Memory B cell (primary cell): Measurements from ENCODE around the gene GPC4.
"Not testable (repeated sequence)": the region's sequence is repeated elsewhere in the genome, so short reads cannot be mapped to it uniquely, and the experiment has no call there.

Experiments used
- ATAC-seq: fragments of 150-1000 bp; cut with Tn5 transposase; 2 replicates; pipeline ENCODE4 v1.10.0; 2021; ENCODE audit warnings: low read depth, mild to moderate bottlenecking, moderate library complexity
- DNase-seq, 2 donors: peaks; one replicate each; pipeline ENCODE4 v3.0.0; 2022; ENCODE audit warnings: low spot score in 2 of 2
- H3K27ac Mint-ChIP-seq: one replicate; pipeline ENCODE4 v1.8.0; 2022; ENCODE audit warnings: mild to moderate bottlenecking, moderate library complexity, mixed read lengths
- H3K27me3 Mint-ChIP-seq: one replicate; pipeline ENCODE4 v1.8.0; 2022; ENCODE audit warnings: mixed read lengths
- H3K36me3 Mint-ChIP-seq: one replicate; pipeline ENCODE4 v1.8.0; 2022; ENCODE audit warnings: mild to moderate bottlenecking, mixed read lengths
- H3K4me1 Mint-ChIP-seq: one replicate; pipeline ENCODE4 v1.8.0; 2022; ENCODE audit warnings: mixed read lengths
- H3K4me3 Mint-ChIP-seq: one replicate; pipeline ENCODE4 v1.8.0; 2022; ENCODE audit warnings: mild to moderate bottlenecking, moderate library complexity, mixed read lengths
- H3K9me3 Mint-ChIP-seq: one replicate; pipeline ENCODE4 v1.8.0; 2022; ENCODE audit warnings: mixed read lengths

Gene GPC4

GRCh38 chrX:133330956-133331355 is 84.3 kb downstream of the GPC4 start:
- DNase-seq: no peak
- no peak for ATAC-seq
- H3K27ac Mint-ChIP-seq: no peak overlapping the region
- H3K4me3 Mint-ChIP-seq: no peak overlapping the region
- no peaks in the 10 kb centered on the region for H3K4me1 Mint-ChIP-seq
- no peaks in the 10 kb centered on the region for H3K36me3 Mint-ChIP-seq
- H3K9me3 Mint-ChIP-seq: no peaks in the 10 kb centered on the region
- H3K27me3 Mint-ChIP-seq: no peaks in the 10 kb centered on the region

DNA sequence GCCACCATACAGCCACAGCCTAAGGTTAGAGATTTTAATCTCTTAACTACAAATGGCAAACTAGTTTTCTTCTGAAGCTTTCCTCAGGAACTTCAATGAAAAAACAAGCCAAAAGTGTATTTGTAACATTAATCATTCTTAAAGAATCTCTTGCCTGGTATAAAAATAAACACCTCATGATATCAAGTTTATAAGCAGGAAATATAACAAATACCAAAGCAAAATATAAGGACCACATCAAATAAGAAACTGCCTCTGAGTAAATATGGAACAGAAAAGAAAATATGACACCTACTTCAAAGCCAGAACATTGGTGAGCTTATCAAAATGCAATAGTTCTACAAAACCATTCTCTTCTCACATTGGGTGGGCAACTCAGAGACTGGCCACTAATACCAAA is 89.9 kb downstream of the GPC4 start:
- H3K9me3 Mint-ChIP-seq: no peaks in the 10 kb centered on the region
- no peak for ATAC-seq

DNA sequence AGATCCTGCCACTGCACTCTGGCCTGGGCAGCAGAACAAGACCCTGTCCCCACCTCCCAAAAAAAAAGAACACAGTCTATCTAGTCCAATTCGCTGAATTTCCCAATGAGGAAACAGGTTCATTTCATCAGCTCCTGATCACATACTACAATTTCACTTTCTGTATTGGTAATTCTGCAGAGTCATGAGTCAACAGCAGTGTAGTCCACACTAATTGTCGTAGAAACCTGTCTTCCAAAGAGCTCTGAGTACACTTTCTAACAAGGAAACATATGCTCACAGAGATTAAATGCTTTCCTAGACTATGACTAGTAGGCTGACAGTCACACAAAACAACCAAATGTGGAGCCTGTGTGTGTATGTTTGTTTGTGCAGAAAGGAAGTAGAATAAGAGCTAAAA is 91.9 kb downstream of the GPC4 start:
- no peaks in the 10 kb centered on the region for H3K27me3 Mint-ChIP-seq
- ATAC-seq (no peak), DNase-seq (no peak)
- H3K4me3 Mint-ChIP-seq: no peak overlapping the region
- H3K4me1 Mint-ChIP-seq: no peaks in the 10 kb centered on the region
- H3K9me3 Mint-ChIP-seq: no peaks in the 10 kb centered on the region
- no peak overlapping the region for H3K27ac Mint-ChIP-seq
- H3K36me3 Mint-ChIP-seq: no peaks in the 10 kb centered on the region

More for the DNA sequence above, 89.9 kb downstream of the GPC4 start:
- Mint-ChIP-seq H3K27ac (no peak overlapping the region), H3K27me3 (no peaks in the 10 kb centered on the region), H3K4me1 (no peaks in the 10 kb centered on the region), H3K4me3 (no peak overlapping the region), H3K36me3 (no peaks in the 10 kb centered on the region)
- no peak for DNase-seq

DNA sequence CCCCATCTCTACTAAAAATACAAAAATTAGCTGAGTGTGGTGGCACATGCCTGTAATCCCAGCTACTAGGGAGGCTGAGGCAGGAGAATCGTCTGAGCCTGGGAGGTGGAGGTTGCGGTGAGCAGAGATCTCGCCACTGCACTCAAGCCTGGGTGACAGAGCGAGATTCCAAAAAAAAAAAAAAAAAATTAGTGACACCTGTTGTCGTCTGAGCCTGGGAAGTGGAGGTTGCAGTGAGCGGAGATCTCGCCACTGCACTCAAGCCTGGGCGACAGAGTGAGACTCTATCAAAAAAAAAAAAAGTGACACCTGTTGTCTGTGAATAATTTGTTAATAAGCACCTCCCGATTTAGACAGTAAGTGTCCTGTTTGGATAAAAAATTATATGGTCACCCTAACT is 93.0 kb downstream of the GPC4 start:
- not testable (repeated sequence) for H3K9me3 Mint-ChIP-seq, H3K4me3 Mint-ChIP-seq, H3K27ac Mint-ChIP-seq, H3K36me3 Mint-ChIP-seq, DNase-seq, ATAC-seq, H3K27me3 Mint-ChIP-seq, H3K4me1 Mint-ChIP-seq

DNA sequence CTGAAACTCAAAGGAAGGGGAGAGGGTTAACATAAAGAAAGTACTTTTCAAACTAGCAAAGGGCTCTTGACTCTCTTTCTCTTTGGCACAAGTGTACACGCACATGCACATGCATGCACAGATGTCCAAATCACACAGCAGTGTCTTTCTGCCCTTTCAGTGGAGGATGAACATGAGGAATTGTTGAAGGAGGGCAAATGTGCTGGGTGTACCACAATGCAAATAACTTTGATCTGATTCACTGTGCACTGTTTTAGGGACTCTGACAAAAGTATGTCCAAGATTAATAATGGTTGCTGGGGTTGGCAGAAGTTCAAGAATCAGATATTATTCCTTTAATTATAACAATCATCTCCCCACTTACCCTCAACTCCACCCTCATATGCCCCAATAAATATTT is 93.8 kb downstream of the GPC4 start:
- Mint-ChIP-seq H3K4me1 (no peaks in the 10 kb centered on the region), H3K27me3 (no peaks in the 10 kb centered on the region), H3K9me3 (no peaks in the 10 kb centered on the region), H3K27ac (no peak overlapping the region), H3K4me3 (no peak overlapping the region), H3K36me3 (no peaks in the 10 kb centered on the region)
- ATAC-seq: no peak
- no peak for DNase-seq

GRCh38 chrX:133314281-133314680 is 101.0 kb downstream of the GPC4 start:
- no peak overlapping the region for H3K4me3 Mint-ChIP-seq
- DNase-seq: no peak
- peaks cover 2% of the 10 kb centered on the region for H3K27me3 Mint-ChIP-seq
- no peaks in the 10 kb centered on the region for H3K36me3 Mint-ChIP-seq
- ATAC-seq: no peak
- no peaks in the 10 kb centered on the region for H3K9me3 Mint-ChIP-seq
- H3K4me1 Mint-ChIP-seq: no peaks in the 10 kb centered on the region
- H3K27ac Mint-ChIP-seq: no peak overlapping the region

GRCh38 chrX:133308499-133308897 is 106.8 kb downstream of the GPC4 start:
- DNase-seq (no peak), ATAC-seq (no peak)
- peaks cover 2% of the 10 kb centered on the region for H3K9me3 Mint-ChIP-seq
- no peaks in the 10 kb centered on the region for H3K4me1 Mint-ChIP-seq
- H3K27ac Mint-ChIP-seq: no peak overlapping the region
- peaks cover 4% of the 10 kb centered on the region for H3K27me3 Mint-ChIP-seq
- no peak overlapping the region for H3K4me3 Mint-ChIP-seq
- no peaks in the 10 kb centered on the region for H3K36me3 Mint-ChIP-seq

DNA sequence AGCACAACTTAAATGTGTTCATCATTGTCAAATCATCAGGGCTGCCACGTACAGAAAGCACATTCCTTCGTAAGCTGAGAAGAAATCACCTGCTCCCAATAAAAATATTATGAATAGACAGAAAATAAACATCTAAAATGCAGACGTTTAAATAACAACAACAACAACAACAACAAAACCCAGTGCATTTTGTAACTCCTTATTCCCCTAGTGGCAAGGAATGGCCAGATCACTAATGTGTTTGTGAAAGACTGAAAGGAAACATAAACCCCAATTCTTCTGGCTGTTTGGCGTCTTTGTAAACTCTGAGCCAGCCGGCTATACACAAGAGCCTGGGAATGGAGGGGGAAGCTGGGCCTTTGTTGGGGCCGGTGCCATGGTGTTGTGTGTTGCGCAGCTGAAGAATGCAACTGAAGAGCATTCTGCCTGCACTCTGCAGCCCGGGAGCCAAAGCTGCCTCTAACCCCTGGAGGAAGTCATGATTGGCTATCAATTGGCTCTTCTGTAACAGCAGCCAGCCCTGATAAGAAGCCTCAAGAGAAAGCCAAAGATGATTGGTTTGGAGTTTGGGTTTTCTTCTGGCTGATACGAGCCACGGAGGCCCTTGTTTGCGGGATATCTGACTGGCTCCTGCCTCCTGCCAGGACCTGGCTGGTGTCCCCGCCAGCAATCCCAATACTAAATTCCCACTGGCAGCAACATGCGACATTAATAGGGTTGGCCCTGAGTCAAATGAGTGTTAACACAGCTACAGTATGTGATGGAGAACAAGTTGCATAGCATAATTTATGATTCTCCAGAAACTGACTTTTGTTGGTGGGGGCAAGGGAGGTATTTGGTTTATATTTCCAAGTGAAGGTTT is 107.4 kb downstream of the GPC4 start:
- peaks cover 4% of the 10 kb centered on the region for H3K27me3 Mint-ChIP-seq
- ATAC-seq (no peak), DNase-seq (no peak)
- H3K27ac Mint-ChIP-seq: no peak overlapping the region
- no peaks in the 10 kb centered on the region for H3K36me3 Mint-ChIP-seq
- peaks cover 2% of the 10 kb centered on the region for H3K9me3 Mint-ChIP-seq
- H3K4me3 Mint-ChIP-seq: no peak overlapping the region
- H3K4me1 Mint-ChIP-seq: no peaks in the 10 kb centered on the region

DNA sequence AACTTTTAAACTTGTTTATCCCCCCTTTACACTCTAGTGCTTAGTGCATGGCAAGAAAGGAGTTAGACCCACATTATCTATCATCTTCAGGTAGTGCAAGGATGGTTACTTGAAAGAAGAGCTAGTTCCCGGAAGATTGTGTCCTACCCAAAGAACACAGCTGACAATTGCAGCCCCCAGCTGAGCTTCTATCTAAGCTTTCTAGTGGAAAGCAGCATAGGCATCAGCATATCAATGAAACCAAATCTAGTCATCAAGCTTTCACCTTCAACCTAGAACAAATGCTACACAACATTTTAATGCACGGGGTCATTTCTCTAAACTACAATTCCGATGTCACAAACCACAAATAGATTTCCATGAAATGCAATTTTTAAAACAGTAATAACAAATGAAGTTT is 108.2 kb downstream of the GPC4 start:
- H3K9me3 Mint-ChIP-seq: peaks cover 2% of the 10 kb centered on the region
- H3K27me3 Mint-ChIP-seq: peaks cover 4% of the 10 kb centered on the region
- no peak for ATAC-seq
- no peaks in the 10 kb centered on the region for H3K36me3 Mint-ChIP-seq
- H3K4me3 Mint-ChIP-seq: no peak overlapping the region
- H3K27ac Mint-ChIP-seq: no peak overlapping the region
- no peak for DNase-seq
- H3K4me1 Mint-ChIP-seq: no peaks in the 10 kb centered on the region

DNA sequence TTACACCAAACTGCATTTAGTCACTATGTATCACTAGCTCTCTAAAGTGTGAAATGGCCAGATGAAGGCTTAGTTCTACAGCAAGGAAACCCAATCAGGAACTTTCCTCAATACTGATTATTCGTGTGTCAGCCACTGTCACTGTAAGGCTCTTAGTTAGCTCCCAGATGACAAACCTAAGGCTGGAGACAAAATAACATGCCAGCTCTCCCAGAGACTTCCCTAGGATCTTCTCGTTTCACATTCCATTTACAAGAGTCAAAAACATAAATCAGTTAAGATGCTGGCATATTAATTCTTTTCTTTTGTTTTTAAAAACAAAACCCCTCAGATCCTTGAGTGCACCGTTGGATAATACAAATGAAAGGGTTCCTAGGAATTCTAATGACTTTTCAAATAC is 109.0 kb downstream of the GPC4 start:
- Mint-ChIP-seq H3K9me3 (peaks cover 2% of the 10 kb centered on the region), H3K27ac (no peak overlapping the region), H3K36me3 (no peaks in the 10 kb centered on the region), H3K4me3 (no peak overlapping the region), H3K4me1 (no peaks in the 10 kb centered on the region), H3K27me3 (peaks cover 1% of the 10 kb centered on the region)
- no peak for DNase-seq
- ATAC-seq: no peak

DNA sequence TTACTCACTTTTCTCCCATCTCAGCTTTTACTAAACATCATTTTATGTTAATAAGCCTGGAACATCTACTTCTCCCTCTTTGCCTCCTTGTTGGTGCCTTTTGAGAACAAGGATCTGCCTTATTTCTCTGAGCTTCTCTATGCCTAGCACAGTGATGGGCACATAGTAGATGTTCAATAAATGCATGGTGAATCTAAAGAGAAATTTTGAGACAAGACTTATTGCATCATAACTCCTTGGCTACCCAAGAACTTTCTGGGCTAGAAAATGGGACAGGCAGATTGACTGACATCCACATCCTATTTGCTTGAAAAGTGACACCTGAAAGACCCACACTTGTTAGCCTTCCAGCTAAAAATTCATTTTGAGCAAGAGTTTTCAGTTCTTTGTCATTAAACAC is 109.9 kb downstream of the GPC4 start:
- Mint-ChIP-seq H3K36me3 (no peaks in the 10 kb centered on the region), H3K4me3 (no peak overlapping the region)
- ATAC-seq: no peak

GRCh38 chrX:133302775-133303445 is 112.4 kb downstream of the GPC4 start:
- H3K36me3 Mint-ChIP-seq: no peaks in the 10 kb centered on the region
- no peak overlapping the region for H3K27ac Mint-ChIP-seq
- peaks cover 1% of the 10 kb centered on the region for H3K27me3 Mint-ChIP-seq
- DNase-seq (no peak), ATAC-seq (no peak)
- no peaks in the 10 kb centered on the region for H3K4me1 Mint-ChIP-seq
- no peak overlapping the region for H3K4me3 Mint-ChIP-seq
- H3K9me3 Mint-ChIP-seq: peaks cover 2% of the 10 kb centered on the region

More for the DNA sequence above, 109.9 kb downstream of the GPC4 start:
- no peak overlapping the region for H3K27ac Mint-ChIP-seq
- H3K9me3 Mint-ChIP-seq: peaks cover 2% of the 10 kb centered on the region
- peaks cover 1% of the 10 kb centered on the region for H3K27me3 Mint-ChIP-seq
- no peak for DNase-seq
- no peaks in the 10 kb centered on the region for H3K4me1 Mint-ChIP-seq

DNA sequence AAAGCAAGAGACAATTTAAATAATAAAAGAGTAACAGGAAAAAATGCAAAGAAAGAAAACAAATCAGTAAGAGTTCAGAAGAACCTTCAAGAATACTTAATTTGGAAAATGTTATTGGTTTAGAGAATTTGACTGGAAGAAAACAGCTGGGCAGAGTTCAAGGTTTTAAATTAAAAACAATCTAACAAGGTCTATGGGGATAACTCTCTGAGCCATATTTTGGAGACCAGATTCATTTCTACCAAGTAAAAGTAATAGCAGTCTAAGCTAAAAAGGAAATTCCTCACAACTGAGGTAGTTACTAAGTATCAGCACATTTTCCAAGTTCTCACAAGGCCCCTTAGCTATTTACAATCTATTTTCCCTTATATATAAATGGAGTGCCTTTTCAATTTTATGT is 114.7 kb downstream of the GPC4 start:
- Mint-ChIP-seq H3K36me3 (no peaks in the 10 kb centered on the region), H3K4me1 (no peaks in the 10 kb centered on the region), H3K4me3 (no peak overlapping the region), H3K27ac (no peak overlapping the region), H3K27me3 (peaks cover 1% of the 10 kb centered on the region), H3K9me3 (peaks cover 2% of the 10 kb centered on the region)
- no peak for DNase-seq
- no peak for ATAC-seq

GRCh38 chrX:133297284-133297683 is 118.0 kb downstream of the GPC4 start:
- Mint-ChIP-seq H3K27me3 (no peaks in the 10 kb centered on the region), H3K27ac (no peak overlapping the region), H3K9me3 (peaks cover 2% of the 10 kb centered on the region), H3K4me1 (no peaks in the 10 kb centered on the region), H3K36me3 (no peaks in the 10 kb centered on the region), H3K4me3 (no peak overlapping the region)
- no peak for DNase-seq
- no peak for ATAC-seq

- DNase-seq (no peak), ATAC-seq (no peak)
- Mint-ChIP-seq H3K9me3 (peaks cover 2% of the 10 kb centered on the region), H3K4me1 (no peaks in the 10 kb centered on the region), H3K27me3 (no peaks in the 10 kb centered on the region), H3K36me3 (no peaks in the 10 kb centered on the region), H3K4me3 (no peak overlapping the region), H3K27ac (no peak overlapping the region)
These were observed 121.2 kb downstream of the GPC4 start for GRCh38 chrX:133294126-133294525.
